Measurements from ENCODE around the gene ASAP3.
"Not testable (repeated sequence)": the region's sequence is repeated elsewhere in the genome, so short reads cannot be mapped to it uniquely, and the experiment has no call there.

The ASAP3 gene

GRCh38 chr1:23497777-23498439 lies 13.9 kb upstream of the ASAP3 start (continued):
- TF ChIP-seq CREB5 (CRISPR knock-in tag; IDR thresholded peaks at IDR 0.05; ENCODE audit: low read depth) (no peak), PATZ1 (CRISPR knock-in tag; IDR thresholded peaks at IDR 0.05; ENCODE audit: borderline replicate concordance) (no peak), TOX (CRISPR knock-in tag; IDR thresholded peaks at IDR 0.05; ENCODE audit: borderline replicate concordance) (no peak), TCF4 (CRISPR knock-in tag; IDR thresholded peaks at IDR 0.05; ENCODE audit: borderline replicate concordance) (no peak), ZNF70 (CRISPR knock-in tag; IDR thresholded peaks at IDR 0.05) (no peak)

- TF ChIP-seq ZFP30 (CRISPR knock-in tag; IDR thresholded peaks at IDR 0.05), result no peak
- TF ChIP-seq ISL1 (CRISPR knock-in tag; IDR thresholded peaks at IDR 0.05), result no peak
- no peak for TF ChIP-seq POU6F1 (CRISPR knock-in tag; IDR thresholded peaks at IDR 0.05; ENCODE audit: borderline replicate concordance, low read depth)
- no peak for TF ChIP-seq ZC3H10 (CRISPR knock-in tag; IDR thresholded peaks at IDR 0.05)
- TF ChIP-seq ZNF8 (CRISPR knock-in tag; IDR thresholded peaks at IDR 0.05), result no peak
- no peak for TF ChIP-seq ZFP3 (CRISPR knock-in tag; IDR thresholded peaks at IDR 0.05)
- no peak for TF ChIP-seq PATZ1 (CRISPR knock-in tag; IDR thresholded peaks at IDR 0.05; ENCODE audit: borderline replicate concordance)
- no peak for TF ChIP-seq CSRNP3 (CRISPR knock-in tag; IDR thresholded peaks at IDR 0.05)
- no peak for TF ChIP-seq OSR1 (CRISPR knock-in tag; IDR thresholded peaks at IDR 0.05)
- no peak for TF ChIP-seq TSHZ2 (CRISPR knock-in tag; IDR thresholded peaks at IDR 0.05)
- TF ChIP-seq ZNF565 (CRISPR knock-in tag; conservative IDR thresholded peaks at IDR 0.05; ENCODE audit: low read depth), result no peak
- no peak for TF ChIP-seq BACH2 (CRISPR knock-in tag; IDR thresholded peaks at IDR 0.05; ENCODE audit: borderline replicate concordance)
- ATAC-seq, result peak; percentile 43
Observed at GRCh38 chr1:23496490-23497181, 12.7 kb upstream of the ASAP3 start.

- not testable (repeated sequence) for ATAC-seq
Observed at GRCh38 chr1:23494836-23495235, 10.9 kb upstream of the ASAP3 start.

GRCh38 chr1:23492776-23493175 lies 8.8 kb upstream of the ASAP3 start:
- ATAC-seq, result not testable (repeated sequence)
